PC-3 (cell line): ENCODE results near the gene ANGPTL2.

Source experiments
- CTCF ChIP-seq: fragments of 300-600 bp; sonication (generic); conservative IDR thresholded peaks from 2 replicates; pipeline ENCODE4 v1.5.1; 2017; ENCODE audit warnings: antibody characterized with exemption, low read depth, mild to moderate bottlenecking, low read length
- EZH2 ChIP-seq: fragments of 300-600 bp; sonication (generic); IDR thresholded peaks from one replicate; pipeline ENCODE4 v1.6.1; 2017; ENCODE audit warnings: antibody characterized with exemption, mild to moderate bottlenecking, low read length; ENCODE audit not compliant: unreplicated experiment

DNA sequence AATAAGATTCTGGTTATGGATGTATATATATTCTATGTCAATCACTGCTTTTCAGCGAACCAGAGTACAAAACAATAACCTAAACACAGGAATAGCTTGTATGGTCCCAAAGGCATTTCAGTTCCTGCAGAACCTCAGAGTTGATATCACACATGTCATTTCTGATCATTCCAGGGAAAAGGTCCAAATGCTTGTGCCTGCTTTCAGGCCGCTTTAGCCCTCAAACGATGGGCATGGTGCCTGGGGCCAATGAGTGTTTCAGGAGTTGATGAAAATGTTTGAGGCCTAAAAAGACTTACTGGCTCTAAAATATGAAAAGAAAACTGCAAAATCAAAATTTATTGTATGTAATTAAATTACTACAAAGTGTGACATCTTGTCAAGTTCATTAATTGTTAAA lies 22.8 kb downstream of the ANGPTL2 start:
- TF ChIP-seq CTCF (no peak), EZH2 (no peak)
